HEK293 (cell line): ENCODE results near the gene HYAL3.

Source experiments
- BCL6B ChIP-seq: fragments of 450-650 bp; formaldehyde crosslinking; IDR thresholded peaks from 2 replicates; pipeline ENCODE4 v1.5.1; 2017; ENCODE audit warnings: missing biosample characterization, missing genetic modification characterization
- CTCF ChIP-seq: fragments of 450-650 bp; formaldehyde crosslinking; IDR thresholded peaks from 2 replicates; pipeline ENCODE4 v1.5.1; 2016; ENCODE audit warnings: missing biosample characterization, missing genetic modification characterization
- KLF1 ChIP-seq: fragments of 450-650 bp; formaldehyde crosslinking; IDR thresholded peaks from 2 replicates; pipeline ENCODE4 v1.5.1; 2016; ENCODE audit warnings: missing biosample characterization, missing genetic modification characterization
- KLF16 ChIP-seq: fragments of 450-650 bp; formaldehyde crosslinking; IDR thresholded peaks from 2 replicates; pipeline ENCODE4 v1.5.1; 2017; ENCODE audit warnings: missing biosample characterization, missing genetic modification characterization
- KLF7 ChIP-seq: fragments of 450-650 bp; formaldehyde crosslinking; IDR thresholded peaks from 2 replicates; pipeline ENCODE4 v1.5.1; 2016; ENCODE audit warnings: missing biosample characterization, missing genetic modification characterization, borderline replicate concordance
- KLF8 ChIP-seq: fragments of 450-650 bp; formaldehyde crosslinking; IDR thresholded peaks from 2 replicates; pipeline ENCODE4 v1.5.1; 2016; ENCODE audit warnings: missing biosample characterization, missing genetic modification characterization
- MZF1 ChIP-seq: fragments of 450-650 bp; formaldehyde crosslinking; IDR thresholded peaks from 2 replicates; pipeline ENCODE4 v1.5.1; 2017; ENCODE audit warnings: missing biosample characterization, missing genetic modification characterization, borderline replicate concordance
- PRDM10 ChIP-seq: fragments of 450-650 bp; formaldehyde crosslinking; IDR thresholded peaks from 2 replicates; pipeline ENCODE4 v1.5.1; 2016; ENCODE audit warnings: missing biosample characterization, missing genetic modification characterization
- SCRT1 ChIP-seq: fragments of 450-650 bp; formaldehyde crosslinking; IDR thresholded peaks from 2 replicates; pipeline ENCODE4 v1.5.1; 2016; ENCODE audit warnings: missing biosample characterization, missing genetic modification characterization, borderline replicate concordance
- SETDB1 ChIP-seq: IDR thresholded peaks from one replicate; pipeline ENCODE4 v1.6.1; 2017; ENCODE audit warnings: mild to moderate bottlenecking, low read length, moderate library complexity, mixed read lengths; ENCODE audit not compliant: insufficient read length
- WT1 ChIP-seq: fragments of 450-650 bp; formaldehyde crosslinking; IDR thresholded peaks from 2 replicates; pipeline ENCODE4 v1.5.1; 2016; ENCODE audit warnings: missing biosample characterization, missing genetic modification characterization
- ZFP3 ChIP-seq: fragments of 450-650 bp; formaldehyde crosslinking; IDR thresholded peaks from 2 replicates; pipeline ENCODE4 v1.5.1; 2016; ENCODE audit warnings: low read depth, missing biosample characterization, missing genetic modification characterization
- ZNF114 ChIP-seq: fragments of 450-650 bp; formaldehyde crosslinking; IDR thresholded peaks from 2 replicates; pipeline ENCODE4 v1.5.0; 2017; ENCODE audit warnings: missing biosample characterization, missing genetic modification characterization
- ZNF138 ChIP-seq: fragments of 450-650 bp; formaldehyde crosslinking; IDR thresholded peaks from 2 replicates; pipeline ENCODE4 v1.5.1; 2016; ENCODE audit warnings: missing biosample characterization, missing genetic modification characterization, borderline replicate concordance
- ZNF140 ChIP-seq: fragments of 450-650 bp; formaldehyde crosslinking; IDR thresholded peaks from 2 replicates; pipeline ENCODE4 v1.5.1; 2016; ENCODE audit warnings: missing biosample characterization, missing genetic modification characterization
- ZNF248 ChIP-seq: fragments of 450-650 bp; formaldehyde crosslinking; IDR thresholded peaks from 2 replicates; pipeline ENCODE4 v1.5.1; 2017; ENCODE audit warnings: missing biosample characterization, missing genetic modification characterization
- ZNF266 ChIP-seq: fragments of 450-650 bp; formaldehyde crosslinking; IDR thresholded peaks from 2 replicates; pipeline ENCODE4 v1.5.1; 2016; ENCODE audit warnings: missing biosample characterization, missing genetic modification characterization, low read depth
- ZNF292 ChIP-seq: fragments of 450-650 bp; formaldehyde crosslinking; IDR thresholded peaks from 2 replicates; pipeline ENCODE4 v1.5.1; 2016; ENCODE audit warnings: low read depth, missing biosample characterization, missing genetic modification characterization, borderline replicate concordance
- ZNF302 ChIP-seq: fragments of 450-650 bp; formaldehyde crosslinking; IDR thresholded peaks from 2 replicates; pipeline ENCODE4 v1.5.1; 2016; ENCODE audit warnings: missing biosample characterization, missing genetic modification characterization, low read depth
- ZNF335 ChIP-seq: fragments of 450-650 bp; formaldehyde crosslinking; conservative IDR thresholded peaks from 2 replicates; pipeline ENCODE4 v1.5.1; 2016; ENCODE audit warnings: missing biosample characterization, missing genetic modification characterization
- ZNF354C ChIP-seq: fragments of 450-650 bp; formaldehyde crosslinking; IDR thresholded peaks from 2 replicates; pipeline ENCODE4 v1.5.1; 2016; ENCODE audit warnings: missing biosample characterization, missing genetic modification characterization, low read depth, borderline replicate concordance
- ZNF626 ChIP-seq: fragments of 450-650 bp; sonication (Bioruptor Pico); formaldehyde crosslinking; IDR thresholded peaks from 2 replicates; pipeline ENCODE4 v1.5.1; 2018; ENCODE audit warnings: missing biosample characterization, missing genetic modification characterization, inconsistent platforms
- ZNF639 ChIP-seq: fragments of 450-650 bp; formaldehyde crosslinking; IDR thresholded peaks from 2 replicates; pipeline ENCODE4 v1.5.1; 2016; ENCODE audit warnings: missing biosample characterization, missing genetic modification characterization
- ZNF660 ChIP-seq: fragments of 450-650 bp; IDR thresholded peaks from 2 replicates; pipeline ENCODE4 v1.5.1; 2018; ENCODE audit warnings: missing biosample characterization, mild to moderate bottlenecking, missing genetic modification characterization
- ZNF670 ChIP-seq: fragments of 450-650 bp; formaldehyde crosslinking; IDR thresholded peaks from 2 replicates; pipeline ENCODE4 v1.5.1; 2016; ENCODE audit warnings: missing biosample characterization, missing genetic modification characterization, low read depth
- ZNF777 ChIP-seq: fragments of 450-650 bp; formaldehyde crosslinking; IDR thresholded peaks from 2 replicates; pipeline ENCODE4 v1.5.1; 2017; ENCODE audit warnings: missing biosample characterization, missing genetic modification characterization, borderline replicate concordance
- ZNF837 ChIP-seq: fragments of 450-650 bp; formaldehyde crosslinking; IDR thresholded peaks from 2 replicates; pipeline ENCODE4 v1.5.1; 2016; ENCODE audit warnings: missing biosample characterization, missing genetic modification characterization
- ZSCAN18 ChIP-seq: fragments of 450-650 bp; formaldehyde crosslinking; IDR thresholded peaks from 2 replicates; pipeline ENCODE4 v1.5.1; 2016; ENCODE audit warnings: missing biosample characterization, missing genetic modification characterization

The HYAL3 gene

GRCh38 chr3:50260027-50260941 lies 38.9 kb downstream of the HYAL3 start (continued):
- TF ChIP-seq BCL6B (tag by site-specific recombination) (no peak), ZNF639 (tag by site-specific recombination) (no peak), KLF1 (tag by site-specific recombination) (0 out of 2 replicates have a peak, but pooled peaks have one; percentile 20), ZNF777 (no peak), ZFP3 (tag by site-specific recombination) (no peak), ZNF302 (tag by site-specific recombination) (no peak), KLF8 (peak; percentile 54; the same call in 1 of the 2 replicates), SCRT1 (tag by site-specific recombination) (no peak), ZNF248 (no peak), KLF7 (tag by site-specific recombination) (no peak), ZNF292 (tag by site-specific recombination) (no peak), MZF1 (tag by site-specific recombination) (no peak), ZNF138 (tag by site-specific recombination) (no peak), ZNF626 (tag by site-specific recombination) (no peak), ZSCAN18 (no peak), ZNF335 (tag by site-specific recombination) (peak; percentile 69), ZNF837 (tag by site-specific recombination) (no peak), CTCF (tag by site-specific recombination) (peak; percentile 75; the same call in 1 of the 2 replicates), ZNF660 (tag by site-specific recombination) (peak; percentile 59; the same call in 1 of the 2 replicates), ZNF266 (tag by site-specific recombination) (no peak), PRDM10 (tag by site-specific recombination) (peak; percentile 78), KLF16 (tag by site-specific recombination) (no peak), ZNF114 (tag by site-specific recombination) (no peak), WT1 (tag by site-specific recombination) (no peak), ZNF354C (tag by site-specific recombination) (no peak), ZNF670 (tag by site-specific recombination) (no peak), ZNF140 (tag by site-specific recombination) (no peak), SETDB1 (no peak)
